ENCODE data around the gene SAG.

GRCh38 chr2:233331536-233331935, 23.9 kb downstream of the SAG start:
- TF ChIP-seq CTCF (IDR thresholded peaks at IDR 0.05) (no peak), POLR2A (IDR thresholded peaks at IDR 0.05) (no peak)

Measured in testis (tissue), 2 donors.